ENCODE results near the gene UNG.

Gene UNG

DNA sequence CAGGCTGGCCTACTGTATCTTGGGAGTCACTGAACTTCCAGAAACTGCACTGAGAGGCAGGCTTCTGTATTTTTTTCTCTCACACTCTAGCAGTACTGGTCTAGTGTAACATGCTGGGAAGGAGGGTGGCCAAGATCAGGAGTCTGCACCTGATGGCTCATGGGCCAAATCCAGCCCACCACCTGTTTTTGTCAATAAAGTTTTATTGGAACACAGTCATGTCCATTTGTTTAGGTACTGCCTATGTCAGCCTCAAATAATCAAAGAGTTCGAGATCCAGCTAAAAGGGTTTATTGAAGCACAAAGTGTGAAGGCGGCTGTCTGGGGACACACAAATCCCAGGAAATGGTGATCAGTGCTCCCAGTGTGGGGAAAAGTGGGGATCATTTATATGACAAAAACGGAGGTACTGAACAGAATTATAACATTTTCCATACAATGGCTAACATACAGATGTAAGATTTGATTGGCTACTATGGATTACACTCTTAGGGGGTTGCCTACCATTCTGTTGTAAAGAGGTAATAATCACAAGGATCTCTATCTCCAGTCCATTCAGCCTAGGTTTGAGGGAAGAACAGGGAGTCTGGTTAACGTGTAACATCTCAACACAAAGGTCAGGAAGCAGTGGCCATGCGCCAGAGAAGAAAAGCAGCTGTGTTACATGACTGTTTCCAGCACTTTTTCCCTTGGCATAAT, 32.1 kb upstream of the UNG start:
- H3K27ac Mint-ChIP-seq: no peak overlapping the region
- H3K27me3 Mint-ChIP-seq: no peaks in the 10 kb centered on the region
- no peak for ATAC-seq (replicated peaks)

GRCh38 chr12:109065853-109066193, 31.6 kb upstream of the UNG start:
- ATAC-seq (replicated peaks): no peak
- no peak overlapping the region for H3K27ac Mint-ChIP-seq
- H3K9me3 Mint-ChIP-seq: no peaks in the 10 kb centered on the region
- H3K36me3 Mint-ChIP-seq (ENCODE audit: insufficient read depth): peaks cover 14% of the 10 kb centered on the region
- no peaks in the 10 kb centered on the region for H3K27me3 Mint-ChIP-seq
- DNase-seq: no peak
- peaks cover 0 to 7% of the 10 kb centered on the region in 2 donors for H3K4me1 Mint-ChIP-seq (ENCODE audit: low read depth in 2 of 2)
- no peak overlapping the region for H3K4me3 Mint-ChIP-seq

More for the DNA sequence above, 32.1 kb upstream of the UNG start:
- Mint-ChIP-seq H3K4me1 (ENCODE audit: low read depth in 2 of 2) (peaks cover 0 to 7% of the 10 kb centered on the region in 2 donors), H3K36me3 (ENCODE audit: insufficient read depth) (peaks cover 13% of the 10 kb centered on the region), H3K4me3 (no peak overlapping the region), H3K9me3 (no peaks in the 10 kb centered on the region)
- DNase-seq: no peak

GRCh38 chr12:109069307-109070271, 27.8 kb upstream of the UNG start:
- peaks cover 0 to 2% of the 10 kb centered on the region in 2 donors for H3K4me1 Mint-ChIP-seq (ENCODE audit: low read depth in 2 of 2)
- DNase-seq (no peak), ATAC-seq (replicated peaks) (no peak)
- peaks cover 18% of the 10 kb centered on the region for H3K36me3 Mint-ChIP-seq (ENCODE audit: insufficient read depth)
- H3K27ac Mint-ChIP-seq: peak overlapping the region in 1 of 2 donors; percentile 31
- H3K4me3 Mint-ChIP-seq: no peak overlapping the region
- H3K27me3 Mint-ChIP-seq: no peaks in the 10 kb centered on the region
- H3K9me3 Mint-ChIP-seq: no peaks in the 10 kb centered on the region

DNA sequence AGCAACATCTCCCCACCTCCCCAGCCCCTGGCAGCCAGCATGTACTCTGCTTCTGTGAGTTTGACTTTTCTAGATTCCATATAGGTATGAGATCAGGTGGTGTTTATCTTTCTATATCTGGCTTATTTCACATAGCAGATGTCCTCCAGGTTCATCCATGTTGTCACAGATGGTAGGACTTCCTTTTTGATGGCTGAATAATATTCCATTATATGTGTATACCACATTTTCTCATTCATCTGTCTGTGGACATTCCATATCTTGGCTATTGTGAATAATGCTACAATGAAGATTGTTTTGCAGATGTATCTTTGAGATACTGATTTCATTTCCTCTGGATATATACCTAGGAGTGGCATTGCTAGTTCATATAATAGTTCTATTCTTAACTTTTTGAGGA, 22.5 kb upstream of the UNG start:
- H3K27me3 Mint-ChIP-seq: no peaks in the 10 kb centered on the region
- no peaks in the 10 kb centered on the region for H3K9me3 Mint-ChIP-seq
- DNase-seq: no peak
- no peaks in the 10 kb centered on the region for H3K4me1 Mint-ChIP-seq (ENCODE audit: low read depth in 2 of 2)
- no peak for ATAC-seq (replicated peaks)
- H3K27ac Mint-ChIP-seq: no peak overlapping the region
- peaks cover 27% of the 10 kb centered on the region for H3K36me3 Mint-ChIP-seq (ENCODE audit: insufficient read depth)
- no peak overlapping the region for H3K4me3 Mint-ChIP-seq

- H3K4me1 Mint-ChIP-seq (ENCODE audit: low read depth in 2 of 2): no peaks in the 10 kb centered on the region
- no peak overlapping the region for H3K27ac Mint-ChIP-seq
- ATAC-seq (replicated peaks) (no peak), DNase-seq (no peak)
- H3K4me3 Mint-ChIP-seq: no peak overlapping the region
- H3K36me3 Mint-ChIP-seq (ENCODE audit: insufficient read depth): peaks cover 26% of the 10 kb centered on the region
- no peaks in the 10 kb centered on the region for H3K27me3 Mint-ChIP-seq
- H3K9me3 Mint-ChIP-seq: no peaks in the 10 kb centered on the region
Measured at GRCh38 chr12:109082751-109083150, 14.6 kb upstream of the UNG start.

- H3K9me3 Mint-ChIP-seq: no peaks in the 10 kb centered on the region
- no peak overlapping the region for H3K27ac Mint-ChIP-seq
- H3K4me1 Mint-ChIP-seq (ENCODE audit: low read depth in 2 of 2): no peaks in the 10 kb centered on the region
- ATAC-seq (replicated peaks) (no peak), DNase-seq (no peak)
- H3K4me3 Mint-ChIP-seq: no peak overlapping the region
- no peaks in the 10 kb centered on the region for H3K27me3 Mint-ChIP-seq
- peaks cover 21% of the 10 kb centered on the region for H3K36me3 Mint-ChIP-seq (ENCODE audit: insufficient read depth)
Measured at GRCh38 chr12:109084425-109084824, 13.0 kb upstream of the UNG start.

DNA sequence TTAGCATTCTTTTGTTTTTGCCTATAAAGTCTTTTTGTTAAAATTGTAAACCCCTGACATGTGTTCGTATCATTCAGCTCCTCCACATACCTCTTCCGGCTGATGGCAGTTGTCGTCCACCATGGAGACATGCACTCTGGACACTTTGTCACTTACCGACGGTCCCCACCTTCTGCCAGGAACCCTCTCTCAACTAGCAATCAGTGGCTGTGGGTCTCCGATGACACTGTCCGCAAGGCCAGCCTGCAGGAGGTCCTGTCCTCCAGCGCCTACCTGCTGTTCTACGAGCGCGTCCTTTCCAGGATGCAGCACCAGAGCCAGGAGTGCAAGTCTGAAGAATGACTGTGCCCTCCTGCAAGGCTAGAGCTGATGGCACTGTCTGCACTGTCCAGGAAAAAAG, 11.8 kb upstream of the UNG start:
- Mint-ChIP-seq H3K36me3 (ENCODE audit: insufficient read depth) (peaks cover 21% of the 10 kb centered on the region), H3K9me3 (no peaks in the 10 kb centered on the region), H3K4me3 (no peak overlapping the region), H3K4me1 (ENCODE audit: low read depth in 2 of 2) (peaks cover 0 to 3% of the 10 kb centered on the region in 2 donors), H3K27ac (no peak overlapping the region), H3K27me3 (no peaks in the 10 kb centered on the region)
- DNase-seq: no peak
- no peak for ATAC-seq (replicated peaks)

DNA sequence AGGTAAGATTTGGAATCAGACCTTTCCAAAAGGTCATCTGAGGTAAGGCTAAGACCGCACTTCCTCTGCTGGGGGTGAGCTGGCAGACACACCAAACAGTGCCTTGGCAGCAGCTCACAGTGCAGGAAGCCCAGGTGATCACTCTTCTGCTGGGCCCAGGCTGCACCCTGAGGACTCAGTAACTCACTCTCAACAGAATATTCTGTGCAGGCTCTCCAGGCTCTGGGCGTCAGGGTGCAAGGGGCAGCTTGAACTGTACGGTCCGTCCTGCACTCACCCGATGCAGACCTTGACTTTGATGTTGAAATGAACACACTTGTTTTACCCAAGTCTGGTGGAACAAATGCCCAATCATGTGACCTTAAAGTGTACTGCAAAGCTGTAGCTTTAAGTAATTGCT, 10.1 kb upstream of the UNG start:
- peaks cover 17% of the 10 kb centered on the region for H3K36me3 Mint-ChIP-seq (ENCODE audit: insufficient read depth)
- H3K4me1 Mint-ChIP-seq (ENCODE audit: low read depth in 2 of 2): peaks cover 4 to 6% of the 10 kb centered on the region in 2 donors
- H3K9me3 Mint-ChIP-seq: no peaks in the 10 kb centered on the region
- DNase-seq (no peak), ATAC-seq (replicated peaks) (no peak)
- no peaks in the 10 kb centered on the region for H3K27me3 Mint-ChIP-seq
- H3K27ac Mint-ChIP-seq: peak overlapping the region in 1 of 2 donors; percentile 13
- no peak overlapping the region for H3K4me3 Mint-ChIP-seq

- Mint-ChIP-seq H3K27me3 (no peaks in the 10 kb centered on the region), H3K4me3 (no peak overlapping the region), H3K9me3 (no peaks in the 10 kb centered on the region), H3K27ac (no peak overlapping the region), H3K4me1 (ENCODE audit: low read depth in 2 of 2) (peaks cover 20 to 21% of the 10 kb centered on the region in 2 donors), H3K36me3 (ENCODE audit: insufficient read depth) (peaks cover 22% of the 10 kb centered on the region)
- DNase-seq (no peak), ATAC-seq (replicated peaks) (no peak)
Measured at GRCh38 chr12:109088818-109089217, 8.6 kb upstream of the UNG start.

GRCh38 chr12:109089683-109090082, 7.7 kb upstream of the UNG start:
- H3K27me3 Mint-ChIP-seq: no peaks in the 10 kb centered on the region
- ATAC-seq (replicated peaks) (no peak), DNase-seq (no peak)
- peak overlapping the region; percentile 67 to 81 for H3K27ac Mint-ChIP-seq
- no peaks in the 10 kb centered on the region for H3K9me3 Mint-ChIP-seq
- no peak overlapping the region for H3K4me3 Mint-ChIP-seq
- peaks cover 22% of the 10 kb centered on the region for H3K36me3 Mint-ChIP-seq (ENCODE audit: insufficient read depth)
- H3K4me1 Mint-ChIP-seq (ENCODE audit: low read depth in 2 of 2): peaks cover 22 to 23% of the 10 kb centered on the region in 2 donors

DNA sequence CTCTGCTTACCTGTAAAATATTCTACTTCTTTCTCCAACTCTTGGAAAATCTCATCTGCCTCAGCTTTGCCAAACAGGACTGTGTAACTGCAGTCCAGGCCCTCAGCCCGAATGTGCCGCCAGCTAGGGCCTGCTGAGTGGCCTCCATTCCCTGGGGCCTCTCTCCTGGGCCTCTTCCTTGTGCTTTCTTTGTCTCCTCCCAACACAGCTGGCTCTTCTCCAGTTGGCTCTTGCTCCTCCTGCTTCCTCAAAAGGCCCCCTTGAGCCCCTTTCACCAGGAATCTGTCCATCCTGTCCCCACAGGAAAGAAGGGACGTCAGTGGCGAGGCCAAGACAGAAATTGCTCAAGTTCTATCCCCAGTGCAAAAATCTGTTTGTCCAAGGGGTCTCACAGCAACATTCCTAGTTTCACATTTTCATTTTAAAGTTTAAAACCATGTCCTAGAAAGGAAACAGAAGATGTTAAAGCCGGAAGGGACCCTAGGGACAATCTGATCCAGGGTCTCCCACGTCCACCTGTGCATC, 4.8 kb upstream of the UNG start:
- Mint-ChIP-seq H3K27ac (peak overlapping the region; percentile 83 to 93), H3K9me3 (no peaks in the 10 kb centered on the region), H3K36me3 (ENCODE audit: insufficient read depth) (peaks cover 13% of the 10 kb centered on the region), H3K4me1 (ENCODE audit: low read depth in 2 of 2) (peaks cover 22 to 23% of the 10 kb centered on the region in 2 donors), H3K4me3 (peak overlapping the region; percentile 75 to 83), H3K27me3 (no peaks in the 10 kb centered on the region)
- ATAC-seq (replicated peaks) (no peak), DNase-seq (no peak)

DNA sequence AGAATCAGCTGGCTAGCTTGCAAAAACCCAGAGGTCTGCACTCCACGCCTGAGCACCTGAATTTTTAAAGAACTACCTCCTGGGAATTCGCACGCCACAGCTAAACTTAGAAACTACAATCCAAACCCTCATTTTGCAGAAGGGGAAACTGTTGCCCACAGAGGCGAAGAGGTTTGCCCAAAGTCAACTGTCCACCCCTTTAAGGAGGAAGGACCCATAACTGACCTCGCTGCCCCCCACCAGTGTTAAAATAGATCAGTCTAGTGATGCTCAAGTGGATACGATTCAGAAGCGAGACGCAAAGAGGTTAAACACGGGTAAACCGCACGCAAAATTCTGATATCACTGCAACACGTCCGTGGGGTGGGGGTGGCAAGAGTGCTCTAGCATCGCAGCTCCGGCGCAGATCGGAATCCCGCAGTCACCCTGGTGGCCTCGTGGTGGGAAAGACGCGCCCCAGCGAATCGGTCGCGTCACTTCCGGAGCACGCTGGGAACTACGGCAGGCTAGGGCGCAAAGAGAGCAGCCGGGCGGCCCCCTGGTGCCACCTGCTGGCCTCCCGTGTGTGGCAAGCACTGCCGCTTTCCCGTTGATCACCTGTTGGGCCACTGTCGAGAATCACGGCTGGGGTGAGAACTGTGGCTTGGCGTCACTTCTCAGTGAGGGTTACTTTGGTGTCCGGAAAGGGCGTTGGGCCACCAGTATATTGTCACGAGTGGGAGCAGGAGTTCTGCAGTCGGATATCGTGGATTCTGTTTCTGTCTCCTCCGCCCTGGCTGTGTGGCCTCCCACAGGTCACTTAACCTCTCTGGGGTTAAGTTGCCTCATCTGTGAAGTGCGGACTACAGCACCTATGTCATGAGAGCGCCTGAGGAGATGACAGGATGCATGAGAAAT, 4.1 kb upstream of the UNG start, which contains the start of gene ALKBH2:
Gene ALKBH2, minus strand, starts transcription at position 451 of the 897 bp plus-strand sequence. CDS start 686 bp downstream, outside the sequence.
- peaks cover 15% of the 10 kb centered on the region for H3K36me3 Mint-ChIP-seq (ENCODE audit: insufficient read depth)
- no peaks in the 10 kb centered on the region for H3K27me3 Mint-ChIP-seq
- ATAC-seq (replicated peaks) (peak; percentile 87), DNase-seq (peak; percentile 94 to 95 (median 94))
- peak within 1 kb of the TSS; percentile 75 to 83 for H3K4me3 Mint-ChIP-seq
- H3K27ac Mint-ChIP-seq: peak within 1 kb of the TSS; percentile 83 to 93
- no peaks in the 10 kb centered on the region for H3K9me3 Mint-ChIP-seq
- H3K4me1 Mint-ChIP-seq (ENCODE audit: low read depth in 2 of 2): peaks cover 24 to 25% of the 10 kb centered on the region in 2 donors

- peaks cover 22% of the 10 kb centered on the region for H3K36me3 Mint-ChIP-seq (ENCODE audit: insufficient read depth)
- no peak overlapping the region for H3K27ac Mint-ChIP-seq
- H3K4me1 Mint-ChIP-seq (ENCODE audit: low read depth in 2 of 2): peaks cover 41 to 45% of the 10 kb centered on the region in 2 donors
- no peaks in the 10 kb centered on the region for H3K9me3 Mint-ChIP-seq
- DNase-seq: no peak
- H3K27me3 Mint-ChIP-seq: no peaks in the 10 kb centered on the region
- H3K4me3 Mint-ChIP-seq: peak overlapping the region; percentile 83 to 86
- no peak for ATAC-seq (replicated peaks)
Measured at GRCh38 chr12:109097140-109097434, 310 bp upstream of the UNG start.

Data from effector memory CD8-positive, alpha-beta T cell (primary cell).